Measurements from ENCODE around the gene RALGDS. TPM values are rescaled to one million over a fixed set of nuclear protein-coding genes. Genes with fewer than 3 reads are reported as not detected.

Gene RALGDS
- total and polyA plus RNA-seq, 2 experiments from 2014 or later, result 8.6 to 20.3 TPM

GRCh38 chr9:133112663-133113026, 8.4 kb downstream of the RALGDS start:
- no peak overlapping the region for H3K27ac Mint-ChIP-seq
- no peak for DNase-seq (ENCODE audit: low spot score)
- H3K9me2 ChIP-seq (ENCODE audit: insufficient read depth), result no peaks in the 10 kb centered on the region
- H3K4me2 ChIP-seq, result no peak overlapping the region
- H3K4me3 Mint-ChIP-seq, result no peak overlapping the region
- no peaks in the 10 kb centered on the region for H3K9me3 Mint-ChIP-seq
- H3K79me2 ChIP-seq (replicated peaks; ENCODE audit: insufficient read depth), result no peaks in the 10 kb centered on the region
- 0 out of 2 replicates have a peak, but pooled peaks cover 3% of the 10 kb centered on the region for H3K27me3 ChIP-seq (ENCODE audit: insufficient read depth)
- H3K36me3 Mint-ChIP-seq (ENCODE audit: low read depth), result peaks cover 5% of the 10 kb centered on the region; the same call in 2 of the 3 replicates
- H3K4me1 Mint-ChIP-seq, result peaks cover 4% of the 10 kb centered on the region
- no peak for ATAC-seq
- no peaks in the 10 kb centered on the region for H3K4me1 ChIP-seq (ENCODE audit: insufficient read depth)
- H4K20me1 ChIP-seq (replicated peaks; ENCODE audit: insufficient read depth), result no peaks in the 10 kb centered on the region; the same call in 1 of the 2 replicates
- TF ChIP-seq CREB1 (CRISPR knock-in tag; IDR thresholded peaks at IDR 0.05; ENCODE audit: low read depth), result no peak
- TF ChIP-seq POLR2AphosphoS5 (IDR thresholded peaks at IDR 0.05; ENCODE audit: low read depth), result no peak
- no peak for TF ChIP-seq CTCF (conservative IDR thresholded peaks at IDR 0.05; ENCODE audit: low read depth in 2 of 2)
- no peak for TF ChIP-seq ZNF114 (CRISPR knock-in tag; IDR thresholded peaks at IDR 0.05)
- no peaks in the 10 kb centered on the region for H3K36me3 ChIP-seq (ENCODE audit: insufficient read depth)
- no peak overlapping the region for H3K27ac ChIP-seq (ENCODE audit: low read depth)
- H3K4me3 ChIP-seq, result no peak overlapping the region
- H2AFZ ChIP-seq, result no peak overlapping the region
- peaks cover 13% of the 10 kb centered on the region for H3K27me3 Mint-ChIP-seq (ENCODE audit: insufficient read depth, low read depth, poor library complexity)
- H3F3A ChIP-seq (replicated peaks; ENCODE audit: low read depth), result no peaks in the 10 kb centered on the region

GRCh38 chr9:133111808-133112662, 9.0 kb downstream of the RALGDS start:
- ATAC-seq, result no peak
- H3K36me3 Mint-ChIP-seq (ENCODE audit: low read depth), result peaks cover 6% of the 10 kb centered on the region; the same call in 2 of the 3 replicates
- no peak for DNase-seq (ENCODE audit: low spot score)
- H3K4me3 ChIP-seq, result no peak overlapping the region
- peaks cover 9% of the 10 kb centered on the region for H3K27me3 Mint-ChIP-seq (ENCODE audit: insufficient read depth, low read depth, poor library complexity)
- H3K4me1 ChIP-seq (ENCODE audit: insufficient read depth), result no peaks in the 10 kb centered on the region
- no peak overlapping the region for H3K27ac ChIP-seq (ENCODE audit: low read depth)
- no peaks in the 10 kb centered on the region for H3K9me3 Mint-ChIP-seq
- no peaks in the 10 kb centered on the region for H3K36me3 ChIP-seq (ENCODE audit: insufficient read depth)
- no peaks in the 10 kb centered on the region for H3K9me2 ChIP-seq (ENCODE audit: insufficient read depth)
- no peak overlapping the region for H3K27ac Mint-ChIP-seq
- H3K79me2 ChIP-seq (replicated peaks; ENCODE audit: insufficient read depth), result no peaks in the 10 kb centered on the region
- no peaks in the 10 kb centered on the region for H3F3A ChIP-seq (replicated peaks; ENCODE audit: low read depth)
- H3K27me3 ChIP-seq (ENCODE audit: insufficient read depth), result 0 out of 2 replicates have a peak, but pooled peaks cover 1% of the 10 kb centered on the region
- no peak overlapping the region for H3K4me2 ChIP-seq
- peaks cover 4% of the 10 kb centered on the region for H3K4me1 Mint-ChIP-seq
- H3K4me3 Mint-ChIP-seq, result no peak overlapping the region
- no peaks in the 10 kb centered on the region; the same call in 1 of the 2 replicates for H4K20me1 ChIP-seq (replicated peaks; ENCODE audit: insufficient read depth)
- no peak overlapping the region for H2AFZ ChIP-seq
- TF ChIP-seq ETS1 (IDR thresholded peaks at IDR 0.05), result no peak
- TF ChIP-seq ZNF114 (CRISPR knock-in tag; IDR thresholded peaks at IDR 0.05), result no peak
- no peak for TF ChIP-seq CREB1 (CRISPR knock-in tag; IDR thresholded peaks at IDR 0.05; ENCODE audit: low read depth)
- TF ChIP-seq POLR2AphosphoS5 (IDR thresholded peaks at IDR 0.05; ENCODE audit: low read depth), result no peak
- TF ChIP-seq NANOG (IDR thresholded peaks at IDR 0.05; ENCODE audit: borderline replicate concordance), result no peak
- no peak for TF ChIP-seq ZNF462 (CRISPR knock-in tag; IDR thresholded peaks at IDR 0.05)
